A673 (cell line): ENCODE measurements around the gene BRD9. TPM values are rescaled to one million over a fixed set of nuclear protein-coding genes. Genes with fewer than 3 reads are reported as not detected.

ENCODE experiments used
- BruUV-seq: library from RNA; stranded (reverse); fragments of 400-500 nt; replicated peaks from 2 replicates; lab custom pipeline; 2021; lab: Mats Ljungman, UMichigan
- CTCF ChIA-PET: fragments of 300-600 bp; sonication (Branson Sonifier 250); formaldehyde crosslinking; loops from one replicate; lab custom pipeline; 2022; ENCODE audit warnings: antibody characterized with exemption; lab: Charles Lee
- POLR2A ChIA-PET: fragments of 300-600 bp; sonication (Branson Sonifier 250); formaldehyde crosslinking; loops from one replicate; lab custom pipeline; 2022; ENCODE audit warnings: antibody characterized with exemption; ENCODE audit not compliant: low non-redundant PET; lab: Charles Lee
- DNase-seq: peaks from one replicate; pipeline ENCODE4 v3.0.0-alpha.2; 2015; ENCODE audit warnings: low spot score
- H3K27ac ChIP-seq: fragments of 200-600 bp; sonication (generic); 2 replicates; pipeline ENCODE4 v1.5.1; 2016; ENCODE audit warnings: mixed run types, low read depth, mild to moderate bottlenecking, mixed read lengths, antibody characterized with exemption, low read length; ENCODE audit not compliant: poor library complexity, severe bottlenecking
- H3K27me3 ChIP-seq: fragments of 200-600 bp; sonication (generic); replicated peaks from 2 replicates; pipeline ENCODE4 v1.6.1; 2017; ENCODE audit warnings: mixed run types, low read depth, mild to moderate bottlenecking, mixed read lengths, antibody characterized with exemption, low read length; ENCODE audit not compliant: insufficient read depth, poor library complexity
- H3K36me3 ChIP-seq: fragments of 200-600 bp; sonication (generic); 2 replicates; pipeline ENCODE4 v1.6.1; 2016; ENCODE audit warnings: mixed run types, mild to moderate bottlenecking, mixed read lengths, antibody characterized with exemption, low read length; ENCODE audit not compliant: insufficient read depth, poor library complexity, severe bottlenecking
- H3K4me1 ChIP-seq: fragments of 200-600 bp; sonication (generic); 2 replicates; pipeline ENCODE4 v1.6.1; 2017; ENCODE audit warnings: mixed run types, mild to moderate bottlenecking, mixed read lengths, antibody characterized with exemption, low read length; ENCODE audit not compliant: insufficient read depth, poor library complexity, severe bottlenecking
- H3K4me3 ChIP-seq: fragments of 200-600 bp; sonication (generic); 2 replicates; pipeline ENCODE4 v1.5.1; 2016; ENCODE audit warnings: low read depth, mixed run types, mild to moderate bottlenecking, mixed read lengths, low read length; ENCODE audit not compliant: poor library complexity, severe bottlenecking
- H3K9me3 ChIP-seq: fragments of 200-600 bp; sonication (generic); 2 replicates; pipeline ENCODE4 v1.6.1; 2016; ENCODE audit warnings: mixed run types, low read depth, mild to moderate bottlenecking, mixed read lengths, antibody characterized with exemption, low read length; ENCODE audit not compliant: poor library complexity, severe bottlenecking
- CTCF ChIP-seq: fragments of 300-800, 200-600 bp; sonication (generic); conservative IDR thresholded peaks from 2 replicates; pipeline ENCODE4 v1.5.1; 2017; ENCODE audit warnings: low read depth, mild to moderate bottlenecking, antibody characterized with exemption, low read length, moderate library complexity, mixed read lengths
- EZH2 ChIP-seq: fragments of 200-600 bp; sonication (generic); IDR thresholded peaks from 2 replicates; pipeline ENCODE4 v1.6.1; 2017; ENCODE audit warnings: borderline replicate concordance, low read depth, mild to moderate bottlenecking, mixed read lengths, antibody characterized with exemption, low read length; ENCODE audit not compliant: poor library complexity, severe bottlenecking
- intact Hi-C: fragments of 100-400 bp; cut with micrococcal nuclease; formaldehyde crosslinking; loops from one replicate; pipeline ENCODE4 v1.10.0; 2022; ENCODE audit not compliant: unreplicated experiment
- total RNA-seq: library from RNA; stranded (reverse); gene quantifications from 2 replicates; pipeline ENCODE4 v1.2.3, GENCODE V29; 2021

Gene BRD9
- total RNA-seq, 1 experiment from 2014 or later: 73.7 TPM

DNA sequence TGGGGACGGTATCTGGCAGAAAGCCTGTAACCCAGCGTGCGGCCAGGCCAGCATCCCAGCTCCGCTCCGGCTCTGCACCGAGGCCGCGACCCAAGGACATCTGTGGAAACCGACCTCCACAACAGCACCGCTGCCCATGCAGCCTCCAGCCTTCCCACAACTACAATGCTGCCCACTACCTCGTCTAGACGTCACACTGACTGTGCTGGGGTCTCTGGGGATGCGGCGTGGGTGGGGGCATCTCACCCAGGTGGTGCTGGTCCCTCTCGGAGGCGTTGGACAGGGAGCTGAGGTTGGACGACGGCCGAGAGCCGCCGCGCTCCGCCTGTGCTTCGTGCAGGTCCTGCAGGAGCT is 27.5 kb downstream of the BRD9 start:
- POLR2A ChIA-PET: no interaction called here

GRCh38 chr5:864492-865167 is 28.0 kb downstream of the BRD9 start:
- no peaks in the 10 kb centered on the region for H3K4me1 ChIP-seq
- TF ChIP-seq EZH2: no peak
- TF ChIP-seq CTCF: no peak
- CTCF ChIA-PET: no interaction called here
- intact Hi-C loops: no loop called here
- POLR2A ChIA-PET: no interaction called here
- H3K27ac ChIP-seq: no peak overlapping the region
- H3K9me3 ChIP-seq: no peaks in the 10 kb centered on the region
- H3K4me3 ChIP-seq: no peak overlapping the region
- no peak for DNase-seq
- BruUV-seq: no TSS peak
- no peaks in the 10 kb centered on the region for H3K27me3 ChIP-seq
- H3K36me3 ChIP-seq: peaks cover 52% of the 10 kb centered on the region

More for the DNA sequence above, 27.5 kb downstream of the BRD9 start:
- intact Hi-C loops: no loop called here
- H3K27me3 ChIP-seq: no peaks in the 10 kb centered on the region
- no peaks in the 10 kb centered on the region for H3K9me3 ChIP-seq
- H3K36me3 ChIP-seq: peaks cover 56% of the 10 kb centered on the region
- DNase-seq: no peak
- no peak overlapping the region for H3K27ac ChIP-seq
- CTCF ChIA-PET: no interaction called here
- no TSS peak for BruUV-seq
- no peak for TF ChIP-seq EZH2
- no peak for TF ChIP-seq CTCF
- H3K4me1 ChIP-seq: no peaks in the 10 kb centered on the region
- no peak overlapping the region for H3K4me3 ChIP-seq

GRCh38 chr5:863244-863805 is 29.3 kb downstream of the BRD9 start:
- BruUV-seq: no TSS peak
- H3K27me3 ChIP-seq: no peaks in the 10 kb centered on the region
- intact Hi-C loops: no loop called here
- H3K36me3 ChIP-seq: peaks cover 39% of the 10 kb centered on the region
- H3K4me3 ChIP-seq: no peak overlapping the region
- no peaks in the 10 kb centered on the region for H3K4me1 ChIP-seq
- no peak for TF ChIP-seq EZH2
- no peak for TF ChIP-seq CTCF
- no peaks in the 10 kb centered on the region for H3K9me3 ChIP-seq
- CTCF ChIA-PET: no interaction called here
- DNase-seq: no peak
- POLR2A ChIA-PET: no interaction called here
- no peak overlapping the region for H3K27ac ChIP-seq
